Liver (tissue), 9 donors: ENCODE results near the gene BDH1. TPM values are rescaled to one million over a fixed set of nuclear protein-coding genes. Genes with fewer than 3 reads are reported as not detected.

Experiments used
- DNase-seq: peaks from one replicate; pipeline ENCODE4 v3.0.0-alpha.2; 2017; ENCODE audit warnings: low spot score
- H3K27ac ChIP-seq, 2 donors: one replicate each; pipeline ENCODE4 v1.7.0; 2013; ENCODE audit warnings: inconsistent platforms in 2 of 2, low read length in 2 of 2, control low read depth in 1 of 2, low read depth in 1 of 2, mild to moderate bottlenecking in 1 of 2
- H3K27me3 ChIP-seq, 4 donors: one replicate each; pipeline versions ENCODE4 v1.6.1 to v1.7.0; 2013; ENCODE audit warnings: low read length in 3 of 4, inconsistent platforms in 1 of 4, mild to moderate bottlenecking in 1 of 4, moderate library complexity in 1 of 4; ENCODE audit not compliant: control insufficient read depth in 4 of 4, insufficient read depth in 4 of 4
- H3K36me3 ChIP-seq, 4 donors: one replicate each; pipeline versions ENCODE4 v1.6.1 to v1.7.0; 2013; ENCODE audit warnings: low read length in 3 of 4, mild to moderate bottlenecking in 3 of 4, low read depth in 1 of 4, moderate library complexity in 1 of 4; ENCODE audit not compliant: control insufficient read depth in 4 of 4, insufficient read depth in 3 of 4
- H3K4me1 ChIP-seq, 4 donors: one replicate each; pipeline versions ENCODE4 v1.6.1 to v1.7.0; 2013; ENCODE audit warnings: low read length in 3 of 4, mild to moderate bottlenecking in 3 of 4, moderate library complexity in 1 of 4; ENCODE audit not compliant: control insufficient read depth in 4 of 4, insufficient read depth in 4 of 4
- H3K4me3 ChIP-seq, 3 donors: one replicate each; pipeline versions ENCODE4 v1.6.1 to v1.7.0; 2013; ENCODE audit warnings: low read length in 3 of 3, control low read depth in 1 of 3, low read depth in 1 of 3, mild to moderate bottlenecking in 1 of 3
- H3K9ac ChIP-seq, 2 donors: one replicate each; pipeline ENCODE4 v1.7.0; 2013; ENCODE audit warnings: low read length in 2 of 2, mild to moderate bottlenecking in 2 of 2, moderate library complexity in 2 of 2, control low read depth in 1 of 2, low read depth in 1 of 2
- H3K9me3 ChIP-seq, 4 donors: one replicate each; pipeline versions ENCODE4 v1.6.1 to v1.7.0; 2013; ENCODE audit warnings: low read length in 3 of 4; ENCODE audit not compliant: control insufficient read depth in 4 of 4
- EGR1 ChIP-seq, 2 donors: IDR thresholded peaks; 2 replicates each; pipeline ENCODE4 v1.6.1; 2016 to 2018; ENCODE audit warnings: antibody characterized with exemption in 2 of 2, low read depth in 2 of 2
- FOXA1 ChIP-seq: IDR thresholded peaks from 2 replicates; pipeline ENCODE4 v1.6.1; 2016; ENCODE audit warnings: antibody characterized with exemption
- FOXA2 ChIP-seq: IDR thresholded peaks from 2 replicates; pipeline ENCODE4 v1.6.1; 2016; ENCODE audit warnings: antibody characterized with exemption
- GABPA ChIP-seq, 2 donors: IDR thresholded peaks in 1 of 2; conservative IDR thresholded peaks in 1 of 2; 2 replicates each; pipeline ENCODE4 v1.6.1; 2016; ENCODE audit warnings: antibody characterized with exemption in 2 of 2, mild to moderate bottlenecking in 1 of 2, moderate library complexity in 1 of 2
- HNF4A ChIP-seq, 2 donors: conservative IDR thresholded peaks; 2 replicates each; pipeline ENCODE4 v1.6.1; 2016; ENCODE audit warnings: antibody characterized with exemption in 2 of 2, mild to moderate bottlenecking in 2 of 2
- HNF4G ChIP-seq: IDR thresholded peaks from 2 replicates; pipeline ENCODE4 v1.6.1; 2016; ENCODE audit warnings: antibody characterized with exemption
- JUND ChIP-seq, 2 donors: IDR thresholded peaks; 2 replicates each; pipeline ENCODE4 v1.6.1; 2016; ENCODE audit warnings: antibody characterized with exemption in 2 of 2
- MAX ChIP-seq: IDR thresholded peaks from 2 replicates; pipeline ENCODE4 v1.6.1; 2016; ENCODE audit warnings: antibody characterized with exemption
- NR2F2 ChIP-seq: IDR thresholded peaks from 2 replicates; pipeline ENCODE4 v1.6.1; 2016; ENCODE audit warnings: antibody characterized with exemption
- RAD21 ChIP-seq, 2 donors: IDR thresholded peaks; 2 replicates each; pipeline ENCODE4 v1.6.1; 2016; ENCODE audit warnings: antibody characterized with exemption in 2 of 2, mild to moderate bottlenecking in 2 of 2
- RXRA ChIP-seq, 2 donors: IDR thresholded peaks; 2 replicates each; pipeline ENCODE4 v1.6.1; 2017 to 2018; ENCODE audit warnings: antibody characterized with exemption in 2 of 2, mild to moderate bottlenecking in 1 of 2
- SP1 ChIP-seq: IDR thresholded peaks from 2 replicates; pipeline ENCODE4 v1.6.1; 2018; ENCODE audit warnings: antibody characterized with exemption, mild to moderate bottlenecking
- TAF1 ChIP-seq: conservative IDR thresholded peaks from 2 replicates; pipeline ENCODE4 v1.6.1; 2016; ENCODE audit warnings: antibody characterized with exemption, mild to moderate bottlenecking
- YY1 ChIP-seq: IDR thresholded peaks from 2 replicates; pipeline ENCODE4 v1.6.1; 2016; ENCODE audit warnings: antibody characterized with exemption, mild to moderate bottlenecking
- ZBTB33 ChIP-seq: IDR thresholded peaks from 2 replicates; pipeline ENCODE4 v1.6.1; 2016; ENCODE audit warnings: antibody characterized with exemption
- WGBS: extraction: QIAGEN DNeasy Blood & Tissue Kit; methylation state at CpG from one replicate; pipeline ENCODE4 v1.1.7; 2013; 5-methylcytosine and 5-hydroxymethylcytosine counted together
- polyA plus RNA-seq, 2 donors: library from polyadenylated mRNA; stranded (reverse) in 1 of 2; unstranded in 1 of 2; fragments of 200-250 nt in 1 of 2; fragments of >200 nt in 1 of 2; fragmentation: Nextera tagmentation in 1 of 2; extraction: Ambion mirVana in 1 of 2; gene quantifications; one replicate each; pipeline versions ENCODE4 v1.2.1 to v1.2.3, GENCODE V29; 2013 to 2015
- total RNA-seq, 2 donors: library from RNA; depleted of rRNA; stranded (reverse); fragments of >200 nt; gene quantifications; one replicate each; pipeline ENCODE4 v1.2.3, GENCODE V29; 2014
- TF ChIP-seq, protein P1 (sequence below): IDR thresholded peaks from 2 replicates; pipeline ENCODE4 v1.6.1; 2016; ENCODE audit warnings: antibody characterized with exemption
- TF ChIP-seq, protein P2 (sequence below): fragments of 150-350 bp; IDR thresholded peaks from 2 replicates; pipeline ENCODE4 v1.5.1; 2017; ENCODE audit warnings: improper control_type of control experiment, low read depth, low read length; ENCODE audit not compliant: missing input control
- donor health status: healthy.
- donor health status: healthy.
- donor health status: healthy.
- donor health status: healthy.
- donor health status: healthy.

Gene BDH1
- total and polyA plus RNA-seq, 4 donors, result 49.4 to 268 (median 177) TPM

- TF ChIP-seq ZBTB33 (no peak), HNF4A (conservative IDR thresholded peaks at IDR 0.05) (no peak), TAF1 (no peak)
These were observed 51.1 kb downstream of the BDH1 start (continued) for GRCh38 chr3:197504641-197505121.

DNA sequence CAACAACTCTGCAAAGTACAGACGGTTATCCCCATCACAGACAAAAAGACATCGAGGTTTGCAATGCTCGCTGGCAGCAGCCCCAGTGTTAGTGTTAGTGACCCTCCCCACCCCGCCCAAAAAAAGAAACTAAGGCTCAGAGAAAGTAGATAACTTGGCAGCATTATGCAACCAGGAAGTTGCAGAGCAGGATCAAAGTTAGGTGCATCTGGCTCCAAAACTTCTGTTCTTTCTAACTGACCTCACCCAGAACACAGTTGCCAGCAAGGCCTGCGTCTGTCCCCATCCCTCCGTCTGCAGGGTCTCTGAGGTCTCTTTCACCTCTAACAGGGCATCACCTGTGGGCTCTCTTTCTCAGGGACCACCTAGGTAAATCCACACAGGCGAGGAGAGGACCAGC is 51.5 kb downstream of the BDH1 start:
- H3K27ac ChIP-seq, result no peak overlapping the region
- H3K36me3 ChIP-seq, result no peaks in the 10 kb centered on the region
- H3K9me3 ChIP-seq, result no peaks in the 10 kb centered on the region
- 53% methylated on average over 7 of the region's 7 CpGs for WGBS
- TF ChIP-seq NR2F2 (no peak), EGR1 (IDR thresholded peaks at IDR 0.05; ENCODE audit: low read depth in 2 of 2) (no peak), SP1 (no peak), YY1 (no peak), TAF1 (no peak), FOXA1 (no peak), FOXA2 (no peak), HNF4G (no peak), MAX (no peak), RAD21 (IDR thresholded peaks at IDR 0.05) (no peak), ZBTB33 (no peak), JUND (IDR thresholded peaks at IDR 0.05) (no peak), HNF4A (conservative IDR thresholded peaks at IDR 0.05) (no peak), RXRA (IDR thresholded peaks at IDR 0.05) (no peak), GABPA (IDR thresholded peaks at IDR 0.05 in 1 of 2, conservative IDR thresholded peaks at IDR 0.05 in 1 of 2) (no peak)
- TF ChIP-seq, protein P1, sequence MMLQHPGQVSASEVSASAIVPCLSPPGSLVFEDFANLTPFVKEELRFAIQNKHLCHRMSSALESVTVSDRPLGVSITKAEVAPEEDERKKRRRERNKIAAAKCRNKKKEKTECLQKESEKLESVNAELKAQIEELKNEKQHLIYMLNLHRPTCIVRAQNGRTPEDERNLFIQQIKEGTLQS, result no peak
- H3K4me3 ChIP-seq, result no peak overlapping the region
- H3K4me1 ChIP-seq, result peaks cover 0 to 2% (median 0%) of the 10 kb centered on the region in 4 donors
- no peak for DNase-seq
- no peaks in the 10 kb centered on the region for H3K27me3 ChIP-seq
- no peak overlapping the region for H3K9ac ChIP-seq

- WGBS, result 95% methylated on average over 1 of the region's 1 CpG
- TF ChIP-seq TAF1, result no peak
- TF ChIP-seq ZBTB33, result no peak
- TF ChIP-seq, protein P2, sequence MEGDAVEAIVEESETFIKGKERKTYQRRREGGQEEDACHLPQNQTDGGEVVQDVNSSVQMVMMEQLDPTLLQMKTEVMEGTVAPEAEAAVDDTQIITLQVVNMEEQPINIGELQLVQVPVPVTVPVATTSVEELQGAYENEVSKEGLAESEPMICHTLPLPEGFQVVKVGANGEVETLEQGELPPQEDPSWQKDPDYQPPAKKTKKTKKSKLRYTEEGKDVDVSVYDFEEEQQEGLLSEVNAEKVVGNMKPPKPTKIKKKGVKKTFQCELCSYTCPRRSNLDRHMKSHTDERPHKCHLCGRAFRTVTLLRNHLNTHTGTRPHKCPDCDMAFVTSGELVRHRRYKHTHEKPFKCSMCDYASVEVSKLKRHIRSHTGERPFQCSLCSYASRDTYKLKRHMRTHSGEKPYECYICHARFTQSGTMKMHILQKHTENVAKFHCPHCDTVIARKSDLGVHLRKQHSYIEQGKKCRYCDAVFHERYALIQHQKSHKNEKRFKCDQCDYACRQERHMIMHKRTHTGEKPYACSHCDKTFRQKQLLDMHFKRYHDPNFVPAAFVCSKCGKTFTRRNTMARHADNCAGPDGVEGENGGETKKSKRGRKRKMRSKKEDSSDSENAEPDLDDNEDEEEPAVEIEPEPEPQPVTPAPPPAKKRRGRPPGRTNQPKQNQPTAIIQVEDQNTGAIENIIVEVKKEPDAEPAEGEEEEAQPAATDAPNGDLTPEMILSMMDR, result no peak
- no peak for TF ChIP-seq FOXA2
- TF ChIP-seq EGR1 (IDR thresholded peaks at IDR 0.05; ENCODE audit: low read depth in 2 of 2), result no peak
- no peaks in the 10 kb centered on the region for H3K9me3 ChIP-seq
- H3K9ac ChIP-seq, result no peak overlapping the region
- H3K36me3 ChIP-seq, result no peaks in the 10 kb centered on the region
- H3K4me1 ChIP-seq, result peaks cover 0 to 2% (median 0%) of the 10 kb centered on the region in 4 donors
- no peak overlapping the region for H3K4me3 ChIP-seq
- no peak for DNase-seq
- H3K27ac ChIP-seq, result no peak overlapping the region
- H3K27me3 ChIP-seq, result no peaks in the 10 kb centered on the region
These were observed 52.1 kb downstream of the BDH1 start for GRCh38 chr3:197503652-197504051.
